NCI-H82 (cell line): ENCODE results near the gene OR56B4.

ENCODE experiments used
- DNase-seq: peaks from one replicate; lab custom pipeline; 2025; lab: John Stamatoyannopoulos, UW

Gene OR56B4

GRCh38 chr11:6151117-6151516, 43.6 kb downstream of the OR56B4 start:
- no peak for DNase-seq

DNA sequence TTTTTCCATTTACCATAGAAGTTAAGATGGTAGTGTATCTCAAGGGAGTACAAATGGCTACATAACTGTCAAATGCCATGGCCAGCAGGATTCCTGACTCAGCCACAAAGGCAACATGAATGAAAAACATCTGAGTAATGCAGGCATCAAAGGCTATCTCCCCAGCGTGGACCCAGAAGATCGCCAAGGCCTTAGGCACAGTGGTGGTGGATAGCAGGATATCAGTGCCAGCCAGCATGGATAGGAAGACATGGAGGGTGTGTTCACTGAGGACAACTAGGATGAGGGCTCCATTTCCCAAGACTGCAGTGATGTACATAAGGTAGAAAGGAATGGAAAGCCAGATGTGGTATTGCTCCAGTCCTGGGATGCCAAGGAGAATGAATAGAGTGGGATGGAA, 44.6 kb downstream of the OR56B4 start:
- no peak for DNase-seq

GRCh38 chr11:6156628-6157359, 49.3 kb downstream of the OR56B4 start:
- no peak for DNase-seq
